IPS-18a (cell line): ENCODE data around the gene NUTM2F.
"Not testable (repeated sequence)": the region's sequence is repeated elsewhere in the genome, so short reads cannot be mapped to it uniquely, and the experiment has no call there.

Experiments used
- H3K27ac ChIP-seq: one replicate; pipeline ENCODE4 v1.5.1; 2013; ENCODE audit warnings: low read length
- H3K27me3 ChIP-seq: one replicate; pipeline ENCODE4 v1.6.1; 2013; ENCODE audit warnings: mild to moderate bottlenecking, low read length; ENCODE audit not compliant: control insufficient read depth, insufficient read depth
- H3K36me3 ChIP-seq: one replicate; pipeline ENCODE4 v1.6.1; 2013; ENCODE audit warnings: low read depth, low read length; ENCODE audit not compliant: control insufficient read depth
- H3K4me1 ChIP-seq: one replicate; pipeline ENCODE4 v1.6.1; 2013; ENCODE audit warnings: low read depth, low read length; ENCODE audit not compliant: control insufficient read depth
- H3K4me3 ChIP-seq: one replicate; pipeline ENCODE4 v1.5.1; 2013; ENCODE audit warnings: low read length
- H3K9ac ChIP-seq: one replicate; pipeline ENCODE4 v1.6.1; 2013; ENCODE audit warnings: mild to moderate bottlenecking, low read length, moderate library complexity
- H3K9me3 ChIP-seq: one replicate; pipeline ENCODE4 v1.6.1; 2013; ENCODE audit warnings: low read depth, low read length; ENCODE audit not compliant: control insufficient read depth

Gene NUTM2F

DNA sequence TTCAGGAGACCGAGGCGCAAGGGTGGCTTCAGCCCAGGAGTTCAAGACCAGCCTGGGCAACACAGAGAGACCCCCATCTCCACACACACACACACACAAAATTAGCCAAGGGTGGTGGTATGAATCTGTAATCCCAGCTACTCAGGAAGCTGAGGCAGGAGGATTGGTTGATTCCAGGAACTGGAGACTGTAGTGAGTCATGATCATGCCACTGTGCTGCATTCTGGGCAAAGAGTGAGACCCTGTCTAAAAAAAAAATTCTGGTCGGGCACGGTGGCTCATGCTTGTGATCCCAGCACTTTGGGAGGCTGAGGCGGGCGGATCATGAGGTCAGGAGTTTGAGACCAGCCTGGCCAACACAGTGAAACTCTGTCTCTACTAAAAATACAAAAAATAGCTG, 11.2 kb upstream of the NUTM2F start:
- H3K9ac ChIP-seq, H3K4me3 ChIP-seq, H3K9me3 ChIP-seq, H3K4me1 ChIP-seq, H3K36me3 ChIP-seq, H3K27ac ChIP-seq, H3K27me3 ChIP-seq: not testable (repeated sequence)

DNA sequence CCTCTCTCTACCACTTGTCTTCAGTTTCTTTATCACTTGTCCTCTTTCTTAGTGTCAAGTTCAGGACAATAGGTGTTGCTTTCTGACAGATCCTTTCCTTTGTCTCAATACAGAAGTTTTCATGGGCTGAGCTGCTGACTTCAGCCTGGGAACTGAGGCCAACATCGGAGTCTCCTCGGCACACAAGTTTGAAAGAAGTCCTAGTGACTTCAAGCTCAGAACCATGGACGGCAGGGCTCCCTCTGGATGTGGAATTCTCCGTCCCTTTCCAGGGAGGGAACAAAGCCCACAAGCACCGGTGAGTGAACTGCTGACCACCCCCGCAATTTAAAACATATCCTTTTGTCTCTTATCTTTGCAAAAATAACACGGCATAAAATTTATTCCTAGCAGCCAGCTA, 10.3 kb upstream of the NUTM2F start:
- not testable (repeated sequence) for H3K36me3 ChIP-seq, H3K9ac ChIP-seq, H3K27me3 ChIP-seq, H3K27ac ChIP-seq, H3K9me3 ChIP-seq, H3K4me1 ChIP-seq, H3K4me3 ChIP-seq

GRCh38 chr9:94336445-94336844, 8.0 kb upstream of the NUTM2F start:
- H3K27ac ChIP-seq, H3K36me3 ChIP-seq, H3K4me3 ChIP-seq, H3K4me1 ChIP-seq, H3K9me3 ChIP-seq, H3K9ac ChIP-seq, H3K27me3 ChIP-seq: not testable (repeated sequence)

- H3K4me1 ChIP-seq, H3K27ac ChIP-seq, H3K27me3 ChIP-seq, H3K9me3 ChIP-seq, H3K4me3 ChIP-seq, H3K36me3 ChIP-seq, H3K9ac ChIP-seq: not testable (repeated sequence)
These were observed 2.9 kb downstream of the NUTM2F start for GRCh38 chr9:94325583-94325982.

GRCh38 chr9:94323153-94323798, 5.2 kb downstream of the NUTM2F start:
- H3K4me1 ChIP-seq, H3K27ac ChIP-seq, H3K9me3 ChIP-seq: not testable (repeated sequence)

DNA sequence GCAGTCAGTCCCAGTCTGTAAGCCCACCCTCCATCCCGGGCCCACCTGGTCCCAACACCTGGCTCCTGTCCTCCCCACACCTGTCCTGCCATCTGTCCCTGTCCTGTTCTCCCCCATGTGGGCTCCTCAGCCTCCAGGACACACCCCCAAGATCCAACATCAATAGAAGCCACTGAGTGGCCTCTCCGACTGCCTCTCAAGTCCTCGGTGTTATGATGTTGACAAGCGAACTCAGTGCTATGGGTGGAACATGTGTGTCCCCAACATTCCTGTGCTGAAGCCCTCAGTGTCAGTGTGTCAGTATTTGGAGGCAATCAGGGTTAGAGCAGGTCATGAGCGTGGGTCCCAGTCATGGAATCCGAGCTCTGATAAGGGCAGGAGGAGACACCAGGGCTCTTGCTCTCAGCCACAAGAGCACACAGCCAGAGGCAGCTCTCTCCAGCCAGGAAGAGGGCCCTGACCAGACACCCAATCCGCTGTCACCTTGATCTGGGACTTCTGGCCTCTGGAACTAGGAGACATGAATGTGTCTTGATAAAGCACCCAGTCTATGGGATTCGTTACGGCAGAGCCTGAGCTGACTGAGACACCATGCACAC, 6.0 kb downstream of the NUTM2F start:
- not testable (repeated sequence) for H3K27me3 ChIP-seq, H3K9ac ChIP-seq, H3K4me1 ChIP-seq, H3K36me3 ChIP-seq, H3K27ac ChIP-seq, H3K4me3 ChIP-seq, H3K9me3 ChIP-seq

More at GRCh38 chr9:94323153-94323798, 5.2 kb downstream of the NUTM2F start:
- not testable (repeated sequence) for H3K36me3 ChIP-seq, H3K27me3 ChIP-seq, H3K9ac ChIP-seq, H3K4me3 ChIP-seq

GRCh38 chr9:94317949-94318657, 10.3 kb downstream of the NUTM2F start:
- H3K27ac ChIP-seq, H3K27me3 ChIP-seq, H3K9me3 ChIP-seq, H3K36me3 ChIP-seq, H3K9ac ChIP-seq, H3K4me1 ChIP-seq, H3K4me3 ChIP-seq: not testable (repeated sequence)

DNA sequence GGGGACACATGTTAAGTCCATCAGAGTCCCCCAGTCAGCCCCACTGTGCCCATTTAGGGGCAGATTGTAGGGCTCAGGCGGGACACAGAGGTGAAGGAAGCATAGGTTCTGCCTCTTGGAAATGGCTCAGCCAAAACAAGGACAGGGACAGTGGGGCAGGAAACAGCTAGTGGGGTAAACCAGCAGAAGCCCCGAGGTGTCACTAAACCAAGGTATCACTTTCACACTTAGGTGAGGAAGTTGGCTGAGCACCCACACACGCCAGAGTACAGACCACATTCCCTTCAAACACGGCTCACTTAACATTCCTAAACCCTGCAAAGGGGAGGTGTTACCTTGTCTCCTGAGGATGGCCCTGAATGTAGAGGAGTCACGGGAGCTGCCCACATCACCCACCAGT, 12.2 kb downstream of the NUTM2F start:
- not testable (repeated sequence) for H3K9ac ChIP-seq, H3K9me3 ChIP-seq, H3K4me1 ChIP-seq, H3K27ac ChIP-seq, H3K36me3 ChIP-seq, H3K27me3 ChIP-seq, H3K4me3 ChIP-seq

GRCh38 chr9:94315034-94315984, 13.1 kb downstream of the NUTM2F start:
- H3K4me3 ChIP-seq, H3K4me1 ChIP-seq, H3K27ac ChIP-seq, H3K9ac ChIP-seq, H3K9me3 ChIP-seq, H3K36me3 ChIP-seq, H3K27me3 ChIP-seq: not testable (repeated sequence)

GRCh38 chr9:94303321-94303720, 25.1 kb downstream of the NUTM2F start:
- no peaks in the 10 kb centered on the region for H3K4me1 ChIP-seq
- no peaks in the 10 kb centered on the region for H3K36me3 ChIP-seq
- no peaks in the 10 kb centered on the region for H3K27me3 ChIP-seq
- no peak overlapping the region for H3K27ac ChIP-seq
- no peaks in the 10 kb centered on the region for H3K9me3 ChIP-seq
- no peak overlapping the region for H3K4me3 ChIP-seq
- H3K9ac ChIP-seq, result no peak overlapping the region

DNA sequence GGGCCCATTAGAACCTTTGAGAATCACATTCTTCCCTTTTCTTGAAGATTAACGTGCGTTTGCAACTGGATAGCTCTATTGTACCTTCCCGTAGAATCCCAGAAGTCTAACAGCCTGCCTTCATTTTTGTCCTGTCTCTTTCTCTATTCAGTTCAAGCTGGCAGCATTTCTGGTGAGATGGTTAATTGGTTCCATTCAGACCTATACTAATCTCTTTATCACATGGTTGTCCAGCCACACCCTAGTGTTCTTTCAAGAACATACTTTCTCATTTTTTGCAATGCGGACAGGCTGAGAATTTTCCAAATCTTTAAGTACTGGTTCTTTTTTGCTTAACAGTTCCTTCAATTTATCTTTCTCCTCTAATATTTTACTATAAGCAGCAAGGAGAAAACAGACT, 26.0 kb downstream of the NUTM2F start:
- H3K9me3 ChIP-seq, result no peaks in the 10 kb centered on the region
- H3K9ac ChIP-seq, result no peak overlapping the region
- no peaks in the 10 kb centered on the region for H3K27me3 ChIP-seq
- H3K4me1 ChIP-seq, result no peaks in the 10 kb centered on the region
- no peak overlapping the region for H3K27ac ChIP-seq
- no peak overlapping the region for H3K4me3 ChIP-seq
- H3K36me3 ChIP-seq, result no peaks in the 10 kb centered on the region
